Glutamatergic neuron (in vitro differentiated cells): ENCODE data around the gene MGAT4D. TPM values are rescaled to one million over a fixed set of nuclear protein-coding genes. Genes with fewer than 3 reads are reported as not detected.

Experiments used
- DNase-seq: peaks from one replicate; pipeline ENCODE4 v3.0.0; 2022
- H3K27ac Mint-ChIP-seq: one replicate; pipeline ENCODE4 v1.8.0; 2020; ENCODE audit warnings: mild to moderate bottlenecking, mixed read lengths, inconsistent platforms; ENCODE audit not compliant: unreplicated experiment
- H3K27me3 Mint-ChIP-seq: one replicate; pipeline ENCODE4 v1.8.0; 2020; ENCODE audit warnings: mild to moderate bottlenecking, moderate library complexity, mixed read lengths, inconsistent platforms; ENCODE audit not compliant: unreplicated experiment
- H3K36me3 Mint-ChIP-seq: one replicate; pipeline ENCODE4 v1.8.0; 2020; ENCODE audit warnings: mild to moderate bottlenecking, mixed read lengths, inconsistent platforms; ENCODE audit not compliant: unreplicated experiment
- H3K4me1 Mint-ChIP-seq: one replicate; pipeline ENCODE4 v1.8.0; 2020; ENCODE audit warnings: mild to moderate bottlenecking, low read depth, mixed read lengths, inconsistent platforms; ENCODE audit not compliant: unreplicated experiment
- H3K4me3 Mint-ChIP-seq: one replicate; pipeline ENCODE4 v1.8.0; 2020; ENCODE audit warnings: mild to moderate bottlenecking, mixed read lengths, inconsistent platforms; ENCODE audit not compliant: unreplicated experiment
- H3K9me3 Mint-ChIP-seq: one replicate; pipeline ENCODE4 v1.8.0; 2020; ENCODE audit warnings: mild to moderate bottlenecking, moderate library complexity, mixed read lengths, inconsistent platforms; ENCODE audit not compliant: unreplicated experiment
- total RNA-seq: library from RNA; stranded (reverse); fragmentation: NEBNext Ultra II Directional; extraction: Animal tissue kit (Norgen Biotek cat#: 25700); gene quantifications from one replicate; pipeline ENCODE4 v1.2.1, GENCODE V29; 2021; ENCODE audit not compliant: unreplicated experiment
- TF ChIP-seq, protein P1 (sequence below): fragments of 200-600 bp; sonication (generic); IDR thresholded peaks from one replicate; pipeline ENCODE4 v1.5.0; 2021; ENCODE audit not compliant: partially characterized antibody, unreplicated experiment

Gene MGAT4D
- total RNA-seq, 1 donor from 2014 or later, result not detected

DNA sequence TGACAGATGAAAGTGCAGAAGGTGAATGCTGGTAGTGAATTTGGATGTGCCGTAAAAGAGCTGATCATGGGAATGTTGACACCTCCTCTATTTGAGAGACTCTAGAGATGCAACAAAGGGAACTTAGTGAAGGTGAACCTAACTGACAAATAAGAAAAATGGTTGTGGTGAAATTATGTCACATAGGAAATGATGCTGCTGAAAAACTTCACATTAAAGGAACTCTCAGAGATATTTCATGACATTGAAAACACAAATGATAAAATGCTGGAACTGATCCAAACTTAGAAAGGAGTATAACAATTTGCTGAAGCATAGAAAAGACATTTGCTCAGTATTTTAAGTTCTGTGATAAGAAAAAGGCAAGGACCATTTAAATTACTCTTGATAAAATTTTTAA lies 31.9 kb downstream of the MGAT4D start:
- Mint-ChIP-seq H3K27ac (no peak overlapping the region), H3K27me3 (no peaks in the 10 kb centered on the region), H3K36me3 (no peaks in the 10 kb centered on the region), H3K4me3 (no peak overlapping the region), H3K9me3 (no peaks in the 10 kb centered on the region), H3K4me1 (peaks cover 2% of the 10 kb centered on the region)
- TF ChIP-seq, protein P1, sequence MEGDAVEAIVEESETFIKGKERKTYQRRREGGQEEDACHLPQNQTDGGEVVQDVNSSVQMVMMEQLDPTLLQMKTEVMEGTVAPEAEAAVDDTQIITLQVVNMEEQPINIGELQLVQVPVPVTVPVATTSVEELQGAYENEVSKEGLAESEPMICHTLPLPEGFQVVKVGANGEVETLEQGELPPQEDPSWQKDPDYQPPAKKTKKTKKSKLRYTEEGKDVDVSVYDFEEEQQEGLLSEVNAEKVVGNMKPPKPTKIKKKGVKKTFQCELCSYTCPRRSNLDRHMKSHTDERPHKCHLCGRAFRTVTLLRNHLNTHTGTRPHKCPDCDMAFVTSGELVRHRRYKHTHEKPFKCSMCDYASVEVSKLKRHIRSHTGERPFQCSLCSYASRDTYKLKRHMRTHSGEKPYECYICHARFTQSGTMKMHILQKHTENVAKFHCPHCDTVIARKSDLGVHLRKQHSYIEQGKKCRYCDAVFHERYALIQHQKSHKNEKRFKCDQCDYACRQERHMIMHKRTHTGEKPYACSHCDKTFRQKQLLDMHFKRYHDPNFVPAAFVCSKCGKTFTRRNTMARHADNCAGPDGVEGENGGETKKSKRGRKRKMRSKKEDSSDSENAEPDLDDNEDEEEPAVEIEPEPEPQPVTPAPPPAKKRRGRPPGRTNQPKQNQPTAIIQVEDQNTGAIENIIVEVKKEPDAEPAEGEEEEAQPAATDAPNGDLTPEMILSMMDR, result no peak
- DNase-seq, result no peak

DNA sequence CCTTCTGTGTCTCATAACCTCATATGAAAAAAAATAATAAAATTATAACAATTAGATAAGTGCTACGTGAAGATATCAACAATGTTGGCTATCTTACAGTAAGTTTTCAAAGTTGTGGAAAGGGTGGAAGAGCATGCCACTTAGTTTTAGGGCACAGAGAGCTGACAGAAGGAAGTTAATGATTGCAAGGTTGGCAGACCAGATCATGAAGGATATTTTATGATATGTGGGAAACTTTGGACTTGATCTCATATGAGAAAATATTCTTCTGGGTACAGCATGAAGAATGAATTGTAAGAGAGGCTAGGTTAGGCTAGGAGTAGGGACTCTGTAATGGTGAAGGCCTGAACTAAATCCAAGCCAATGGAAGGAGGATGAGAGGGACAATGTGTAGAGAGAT lies 34.5 kb downstream of the MGAT4D start:
- no peak for DNase-seq
- Mint-ChIP-seq H3K27ac (no peak overlapping the region), H3K4me3 (no peak overlapping the region), H3K27me3 (peaks cover 2% of the 10 kb centered on the region), H3K36me3 (no peaks in the 10 kb centered on the region), H3K9me3 (no peaks in the 10 kb centered on the region), H3K4me1 (no peaks in the 10 kb centered on the region)
- TF ChIP-seq, protein P1, result no peak

DNA sequence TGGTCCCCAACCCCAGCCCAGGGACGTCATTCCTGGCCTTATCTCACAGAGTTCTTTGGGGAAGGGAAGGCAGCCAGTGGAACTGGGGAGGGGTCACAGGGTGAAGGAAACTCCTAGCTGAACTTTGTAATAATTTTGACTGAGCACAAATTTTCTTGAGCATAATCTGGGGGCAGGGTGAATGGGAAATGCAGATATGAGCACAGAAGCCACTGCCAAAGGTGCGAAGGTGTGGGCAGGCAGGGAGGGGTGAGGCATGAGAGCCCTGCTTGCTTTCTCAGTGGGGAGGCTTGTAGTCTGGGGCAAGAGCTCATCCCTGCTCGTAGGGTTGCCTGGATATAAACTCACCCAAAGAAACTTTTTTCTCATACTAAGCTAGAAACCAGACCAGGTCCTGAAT lies 34.9 kb downstream of the MGAT4D start:
- Mint-ChIP-seq H3K36me3 (no peaks in the 10 kb centered on the region), H3K27ac (no peak overlapping the region)

DNA sequence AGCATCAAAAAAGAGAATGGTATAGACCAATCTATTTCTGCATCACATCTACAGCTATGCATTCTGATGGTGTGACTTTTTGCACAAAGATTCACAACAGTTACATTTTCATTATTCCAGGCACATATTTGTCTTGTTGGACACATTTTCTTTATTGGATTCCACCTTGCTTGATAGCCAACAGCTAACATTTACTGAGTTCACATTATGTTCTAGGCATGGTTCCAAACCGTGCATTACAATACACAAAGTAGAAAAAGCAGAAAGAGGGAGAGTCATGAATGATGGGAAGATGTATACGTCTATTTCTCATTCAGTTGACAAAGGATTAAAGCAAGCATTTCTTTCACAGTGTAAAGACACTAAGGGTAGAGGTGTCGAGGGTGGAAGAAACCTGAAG lies 47.7 kb downstream of the MGAT4D start:
- Mint-ChIP-seq H3K4me1 (no peaks in the 10 kb centered on the region), H3K36me3 (no peaks in the 10 kb centered on the region), H3K9me3 (no peaks in the 10 kb centered on the region), H3K27me3 (peaks cover 2% of the 10 kb centered on the region), H3K4me3 (no peak overlapping the region), H3K27ac (no peak overlapping the region)
- TF ChIP-seq, protein P1, result no peak
- no peak for DNase-seq

More for the DNA sequence above, 34.9 kb downstream of the MGAT4D start:
- TF ChIP-seq, protein P1, result no peak
- H3K9me3 Mint-ChIP-seq, result no peaks in the 10 kb centered on the region
- DNase-seq, result no peak
- no peak overlapping the region for H3K4me3 Mint-ChIP-seq
- H3K27me3 Mint-ChIP-seq, result peaks cover 2% of the 10 kb centered on the region
- H3K4me1 Mint-ChIP-seq, result no peaks in the 10 kb centered on the region

DNA sequence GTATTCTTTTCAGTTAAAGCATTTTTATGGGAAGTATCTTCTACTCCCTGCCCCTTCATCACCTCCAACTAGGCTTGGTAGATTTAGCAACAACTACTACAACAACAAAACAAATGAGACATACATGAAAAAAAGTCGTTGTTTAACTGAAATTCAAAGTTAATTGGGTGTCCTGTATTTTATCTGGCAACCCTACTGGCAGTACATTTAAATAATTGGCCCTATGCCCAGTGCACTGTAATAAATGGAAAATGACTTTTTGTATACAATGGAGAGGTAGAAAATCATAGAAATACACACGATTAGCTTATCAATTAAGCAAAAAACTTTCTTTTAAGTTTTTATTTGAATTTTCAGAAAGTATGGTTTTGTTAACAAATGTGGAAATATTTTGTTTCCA lies 49.3 kb downstream of the MGAT4D start:
- Mint-ChIP-seq H3K27me3 (peaks cover 3% of the 10 kb centered on the region), H3K4me3 (no peak overlapping the region), H3K27ac (no peak overlapping the region), H3K36me3 (no peaks in the 10 kb centered on the region), H3K9me3 (no peaks in the 10 kb centered on the region), H3K4me1 (no peaks in the 10 kb centered on the region)
- no peak for DNase-seq
- TF ChIP-seq, protein P1, result no peak
